Ramos (cell line): ENCODE results near the gene CREB3L1.

Experiments used
- in situ Hi-C: fragments of 300-500 bp; cut with MboI; formaldehyde crosslinking; loops from one replicate; pipeline ENCODE4 v1.14.3; 2022; ENCODE audit warnings: low sequenced_read_pairs; ENCODE audit not compliant: unreplicated experiment

The CREB3L1 gene

DNA sequence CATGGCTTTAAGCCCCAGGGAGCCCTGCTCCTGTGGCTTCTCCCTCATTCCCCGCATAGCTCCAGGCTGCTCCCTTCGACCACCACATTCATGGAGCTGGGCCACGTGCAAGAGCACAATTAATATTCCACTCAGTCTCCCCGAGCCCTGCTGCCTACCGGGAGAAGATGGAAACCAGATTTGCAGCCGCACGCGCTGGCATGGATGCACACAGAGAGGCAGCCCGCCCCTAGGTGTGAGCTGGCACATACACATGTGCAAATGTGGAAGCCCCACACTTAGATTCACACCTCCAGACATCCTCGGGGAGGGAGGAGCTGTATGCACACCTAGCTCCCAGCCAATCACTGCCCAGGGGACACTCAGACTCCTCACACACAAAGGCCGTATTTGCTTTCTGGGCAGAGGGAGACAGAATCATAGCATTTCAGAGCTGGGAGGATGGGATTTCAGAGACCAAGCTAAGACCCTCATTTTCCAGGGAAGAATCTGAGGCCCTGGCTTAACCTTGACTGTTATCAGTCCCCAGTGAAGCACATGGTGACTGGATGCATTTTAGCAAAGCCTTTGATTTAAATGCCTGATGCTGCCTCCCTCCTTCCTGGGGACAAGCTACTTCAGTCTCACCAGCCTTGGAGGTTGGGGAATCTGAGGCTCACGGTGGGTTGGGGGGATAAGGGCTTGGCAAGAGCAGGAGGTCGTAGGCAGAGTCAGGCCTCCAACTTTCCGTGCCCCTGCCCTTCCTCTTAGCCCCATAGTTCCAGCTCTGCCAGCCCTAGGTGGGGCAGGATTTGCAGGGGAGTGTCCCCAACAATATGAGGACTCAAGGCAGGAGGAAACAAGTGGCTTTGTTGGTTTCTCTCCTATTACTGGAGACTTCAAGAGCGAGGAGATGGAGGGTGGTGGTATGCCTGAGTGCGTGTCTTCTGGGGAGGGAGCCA is 5.3 kb upstream of the CREB3L1 start:
- in situ Hi-C loops = no loop called here

DNA sequence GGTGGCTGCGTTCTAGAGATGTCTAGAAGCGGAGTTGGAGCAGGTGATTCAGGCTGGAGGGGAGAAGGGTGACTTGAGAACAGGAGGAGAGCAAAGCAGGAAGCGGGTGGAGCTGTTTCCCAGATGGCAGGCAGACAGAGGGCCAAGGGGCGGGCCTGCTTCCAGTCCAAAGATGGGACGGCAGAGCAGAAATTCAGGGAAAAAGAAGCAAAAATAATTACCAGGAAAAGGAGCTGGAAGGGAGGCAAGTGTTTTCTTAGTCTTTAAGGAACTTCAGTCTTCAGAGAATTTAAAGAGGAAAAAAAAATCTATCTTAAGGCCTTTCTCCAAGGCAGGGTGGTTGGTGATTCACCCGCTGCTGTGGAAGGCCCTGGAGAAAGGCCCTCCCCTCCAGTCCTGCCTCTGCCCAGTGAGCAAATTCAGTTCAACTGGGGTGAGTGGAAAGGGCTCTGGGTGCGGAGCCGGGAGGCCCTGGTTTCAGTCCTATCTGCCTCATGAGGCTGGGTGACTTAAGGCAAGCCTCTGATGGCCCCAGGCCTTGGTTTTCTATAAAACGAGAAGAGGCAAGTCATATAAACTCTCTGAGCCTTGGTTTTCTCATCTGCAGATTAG is 4.5 kb upstream of the CREB3L1 start:
- in situ Hi-C loops = no loop called here

DNA sequence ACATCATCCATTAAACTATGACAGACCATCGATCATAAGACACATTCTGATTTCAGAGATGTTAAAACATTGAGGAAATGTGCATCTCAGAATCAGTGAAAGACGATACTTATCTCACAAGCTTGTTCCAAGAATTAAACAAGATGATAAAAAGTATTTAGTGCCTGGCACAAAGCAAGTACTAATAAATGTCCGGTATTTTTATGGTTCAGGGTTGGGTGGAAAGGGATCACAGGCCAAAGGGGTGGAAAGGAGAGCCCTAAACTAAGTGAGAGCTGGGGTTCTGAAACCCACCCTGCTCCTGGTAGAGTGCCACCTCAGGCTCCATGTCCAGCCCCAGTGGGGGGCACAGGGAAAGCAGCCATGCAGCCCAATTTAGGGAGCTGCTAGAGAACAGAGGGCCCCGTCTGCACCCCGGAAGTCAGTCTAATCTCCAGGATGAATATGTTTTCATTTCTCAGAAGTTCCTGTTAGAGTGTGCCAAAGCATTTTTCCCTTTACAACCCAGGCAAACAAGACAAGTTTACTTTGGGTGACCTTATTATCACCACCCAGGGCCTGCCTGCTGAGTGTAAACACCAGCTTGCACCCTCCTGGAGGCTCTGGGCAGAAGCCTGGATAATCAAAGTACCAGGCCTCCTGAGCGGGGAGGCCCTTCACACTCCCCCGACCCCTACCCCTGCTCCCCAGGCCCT is 3.8 kb upstream of the CREB3L1 start:
- in situ Hi-C loops = no loop called here

DNA sequence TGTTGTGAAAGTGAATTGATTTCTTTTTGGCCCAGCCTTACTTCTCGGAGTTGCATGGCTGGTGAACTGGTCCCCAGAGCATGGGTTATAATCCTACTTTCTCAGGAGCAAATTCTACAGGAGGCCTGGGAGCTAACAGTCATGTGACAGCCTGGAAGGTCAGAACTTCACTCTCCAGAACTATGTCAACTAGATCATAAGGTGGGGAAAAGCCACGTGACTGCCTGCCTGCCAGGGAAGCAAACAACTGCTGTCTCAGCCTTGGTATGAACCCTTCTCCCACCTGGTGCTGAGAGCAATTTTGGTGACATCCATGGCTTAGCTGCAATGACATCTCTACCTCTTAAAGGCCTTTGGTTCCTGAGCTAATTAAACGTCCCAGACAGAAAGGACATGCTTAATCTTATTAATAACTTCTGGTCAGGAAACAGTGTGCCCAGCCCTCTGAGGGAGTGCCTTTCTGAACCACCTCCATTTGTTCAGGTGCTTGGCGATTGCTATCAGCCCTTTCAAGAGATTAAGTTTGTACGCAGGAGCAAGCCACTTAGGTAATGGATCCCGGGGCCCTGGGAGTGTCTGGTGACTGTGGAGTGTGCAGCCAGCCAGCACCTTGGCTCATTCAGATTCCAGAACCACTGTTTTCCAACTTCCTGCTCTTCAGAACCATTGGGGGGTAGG is 1.4 kb upstream of the CREB3L1 start:
- in situ Hi-C loops = no loop called here

DNA sequence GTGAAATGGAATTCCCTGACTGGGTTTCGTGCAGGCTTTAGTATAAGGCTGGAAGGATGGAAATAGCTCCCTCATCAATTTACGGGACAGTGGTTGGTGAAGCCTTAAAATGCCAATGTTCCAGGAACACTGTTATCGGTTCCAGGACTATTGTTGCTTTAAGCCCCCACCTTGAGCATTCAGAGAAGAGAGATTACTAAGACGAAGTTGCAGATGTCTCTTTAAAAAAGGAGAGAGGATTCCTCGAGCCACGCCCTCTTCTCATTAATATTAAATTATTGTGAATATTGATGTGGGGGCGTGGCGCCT is 195 bp upstream of the CREB3L1 start:
- in situ Hi-C loops = no loop called here

- in situ Hi-C loops = no loop called here
These were observed 1.1 kb downstream of the CREB3L1 start for GRCh38 chr11:46278387-46279125.

DNA sequence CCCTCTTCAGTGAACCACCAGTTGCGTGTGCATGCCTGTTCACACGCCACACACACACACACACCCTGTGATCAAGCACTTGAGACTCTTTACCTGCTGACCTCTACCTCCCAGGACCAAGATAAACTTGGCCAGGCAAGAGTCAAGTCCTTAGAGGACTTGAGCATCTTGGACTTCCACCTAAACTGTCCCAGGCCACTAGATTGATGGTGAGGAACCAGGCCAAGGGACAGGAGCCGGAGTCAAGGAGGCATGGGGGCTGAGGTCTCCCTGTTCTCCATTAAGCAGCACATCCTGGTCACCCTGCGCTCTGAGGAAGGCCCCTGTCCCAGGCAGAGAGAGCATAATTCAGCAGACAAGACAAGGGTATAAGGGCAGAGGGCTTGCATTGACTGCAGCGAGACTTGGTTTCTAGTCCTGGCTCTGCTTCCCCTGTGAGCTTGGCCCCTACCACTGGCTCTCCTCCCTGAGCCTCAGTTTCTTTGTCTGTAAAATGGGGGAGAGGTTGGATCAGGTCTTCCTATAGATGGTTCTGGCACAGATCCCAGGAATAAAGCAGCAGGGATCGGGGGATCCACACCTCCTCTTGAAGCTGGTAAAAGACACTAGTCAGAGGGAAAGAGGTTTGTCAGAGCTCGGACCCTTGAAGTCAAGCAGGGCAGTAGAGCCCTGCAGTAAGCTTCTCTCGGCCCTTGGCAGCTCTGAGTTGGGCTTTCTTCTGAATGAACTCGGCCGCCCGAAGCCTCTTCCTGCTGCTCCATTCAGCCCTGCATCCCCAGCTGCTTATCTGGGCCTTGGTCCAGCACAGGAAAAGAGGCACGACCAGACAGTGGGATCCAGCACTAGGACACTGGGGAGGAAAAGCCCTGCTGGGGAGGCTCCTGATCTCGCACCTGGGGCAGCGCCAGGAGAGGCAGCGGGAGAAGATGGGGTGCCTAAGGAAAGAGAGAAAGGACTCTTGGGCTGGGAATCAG is 2.0 kb downstream of the CREB3L1 start:
- in situ Hi-C loops = no loop called here

DNA sequence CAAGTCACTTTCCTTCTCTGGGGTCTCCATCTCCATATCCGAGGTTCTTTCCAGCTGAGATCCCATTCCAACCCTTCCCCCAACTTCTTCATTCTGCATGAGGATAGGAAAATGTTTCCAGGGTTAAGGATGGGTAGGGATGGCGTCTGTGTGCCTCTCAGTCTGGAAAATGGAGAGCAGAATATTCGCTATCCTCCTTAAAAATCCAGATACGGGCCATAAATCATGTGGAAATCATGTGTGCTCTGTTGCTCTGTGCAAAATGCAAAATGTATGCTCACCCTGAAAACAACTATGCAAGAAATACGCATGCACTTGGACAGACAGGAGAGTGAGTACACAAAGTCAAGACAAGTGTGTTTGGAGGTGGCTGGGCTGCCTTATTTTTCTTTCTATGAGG is 3.2 kb downstream of the CREB3L1 start:
- in situ Hi-C loops = no loop called here

- in situ Hi-C loops = no loop called here
These were observed 3.9 kb downstream of the CREB3L1 start for GRCh38 chr11:46281371-46281831.

DNA sequence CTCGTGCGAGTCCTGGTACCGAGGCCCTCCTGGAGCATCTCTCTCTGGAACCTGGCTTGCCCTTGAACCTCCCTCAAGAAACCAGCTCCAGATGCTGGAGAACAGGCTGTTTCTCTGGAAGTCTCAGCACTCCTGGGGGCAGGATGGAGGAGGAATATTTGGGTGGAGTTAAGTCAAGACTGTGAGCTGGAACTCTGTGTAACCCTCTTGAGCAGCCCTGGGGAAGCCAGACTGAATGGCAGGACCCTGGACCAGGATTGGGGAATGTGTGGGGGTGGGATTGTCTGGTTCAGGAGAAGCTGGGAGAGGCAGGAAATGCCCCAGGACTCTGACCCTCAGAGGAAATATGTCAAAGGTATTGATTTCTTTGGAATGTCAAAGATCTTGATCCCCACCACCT is 7.7 kb downstream of the CREB3L1 start:
- in situ Hi-C loops = no loop called here

DNA sequence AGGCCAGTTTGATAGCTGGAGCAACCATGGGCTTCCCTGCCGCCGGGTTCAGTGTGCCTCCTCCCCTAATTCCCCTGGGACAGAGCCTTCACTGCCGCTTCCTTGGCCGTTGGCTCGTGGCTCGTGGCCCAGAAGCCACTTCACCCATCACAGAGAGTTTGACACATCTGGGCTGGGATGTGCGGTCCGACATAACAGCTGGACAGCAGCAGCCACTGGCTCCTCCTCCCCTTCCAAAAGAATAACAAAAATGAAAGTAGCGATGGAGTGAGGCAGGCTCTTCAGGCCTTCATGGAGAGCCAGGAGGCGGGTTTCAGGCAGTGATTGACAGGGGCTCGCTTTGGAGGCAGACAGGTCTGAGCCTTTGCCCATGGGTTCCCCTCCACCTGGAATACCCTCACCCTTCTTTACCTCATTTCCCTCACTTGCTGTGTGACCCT is 8.2 kb downstream of the CREB3L1 start:
- in situ Hi-C loops = no loop called here

GRCh38 chr11:46286789-46287188 is 9.3 kb downstream of the CREB3L1 start:
- in situ Hi-C loops = no loop called here

GRCh38 chr11:46288451-46288850 is 11.0 kb downstream of the CREB3L1 start:
- in situ Hi-C loops = no loop called here

DNA sequence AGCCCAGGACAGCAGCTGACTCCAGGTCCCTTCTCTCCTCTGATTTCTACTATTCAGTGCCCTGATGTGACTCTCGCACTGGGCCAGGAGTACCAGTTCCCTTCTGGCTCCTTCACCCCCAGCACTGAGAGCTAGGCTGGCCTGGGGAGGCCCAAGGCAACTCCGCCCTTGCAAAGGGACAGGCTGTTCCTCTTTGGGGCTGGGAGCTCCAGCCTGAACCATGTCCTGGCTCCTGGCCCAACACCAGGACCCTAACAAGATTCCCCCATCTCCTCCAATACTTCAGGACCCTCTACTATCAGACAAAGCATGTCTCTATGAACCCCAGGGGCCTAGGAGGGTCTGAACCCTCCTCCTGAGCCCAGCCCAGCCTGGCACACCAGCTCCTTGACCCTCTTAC is 12.5 kb downstream of the CREB3L1 start:
- in situ Hi-C loops = no loop called here

DNA sequence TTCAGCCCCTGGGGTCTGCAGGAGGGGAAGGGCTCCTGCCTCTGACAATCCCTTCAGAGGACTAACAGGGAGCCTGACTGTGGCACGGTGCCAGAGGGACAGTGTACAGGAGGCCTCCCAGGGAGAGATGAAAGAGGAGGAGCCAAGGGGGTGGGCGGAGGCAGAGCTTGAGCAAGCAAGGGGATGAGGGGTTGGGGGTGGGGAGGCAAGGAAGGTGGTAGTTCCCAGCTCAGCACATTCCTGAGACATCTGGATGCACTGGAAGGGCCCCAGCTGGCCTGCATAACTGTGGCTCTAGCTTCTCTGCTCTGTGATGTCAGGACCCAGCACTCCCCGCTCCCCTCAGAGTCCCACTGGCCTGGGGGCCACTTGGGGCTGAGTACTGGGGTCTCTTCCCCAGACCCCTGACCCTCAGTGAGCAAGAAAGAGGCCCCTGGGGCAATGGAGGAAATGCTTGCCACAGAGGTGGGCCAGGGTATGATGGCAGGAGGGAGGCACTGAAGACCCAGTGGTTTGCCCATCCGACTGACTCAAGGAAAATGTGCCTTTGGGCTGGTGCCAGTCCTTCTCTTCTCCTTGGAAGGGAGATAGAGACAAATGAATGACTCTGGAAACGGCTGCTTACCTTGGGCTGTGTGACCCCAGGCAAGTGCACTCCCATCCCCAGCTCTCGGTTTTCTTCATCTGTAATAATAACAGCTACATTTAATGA is 13.3 kb downstream of the CREB3L1 start:
- in situ Hi-C loops = no loop called here

DNA sequence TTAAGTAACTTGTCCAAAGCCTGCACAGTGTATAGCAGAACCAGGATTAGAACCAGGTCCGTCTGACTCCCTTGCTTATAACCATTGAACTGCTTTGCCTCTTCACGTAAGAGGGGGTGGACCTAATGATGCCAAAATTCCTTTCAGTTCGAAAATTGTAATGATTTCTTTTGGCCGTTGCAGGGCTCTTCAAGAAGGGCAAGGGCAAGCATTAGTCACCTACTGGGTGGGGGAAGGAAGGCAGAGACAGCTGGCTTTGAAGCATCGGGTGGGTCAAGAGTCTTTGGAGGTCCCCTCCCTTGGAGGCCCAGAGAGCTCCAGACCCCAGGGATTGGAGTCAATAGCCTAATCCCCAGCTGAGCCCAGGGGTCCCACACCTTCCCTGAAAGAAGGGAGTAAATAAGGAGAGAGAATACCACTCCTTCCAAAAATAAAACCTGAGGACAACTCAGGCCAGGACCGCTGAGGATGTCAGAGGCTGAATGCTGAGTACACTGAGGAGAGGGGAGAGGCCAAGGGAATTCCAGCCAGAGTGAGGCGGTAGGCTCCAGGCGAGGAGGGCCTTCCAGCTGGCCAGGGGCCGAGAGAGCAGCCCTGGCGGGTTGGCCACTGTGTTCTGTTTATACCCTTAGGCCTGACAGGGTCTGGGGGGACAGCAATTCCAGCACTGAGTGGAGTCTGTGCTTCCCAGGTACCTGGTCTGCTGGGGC is 14.1 kb downstream of the CREB3L1 start:
- in situ Hi-C loops = no loop called here

GRCh38 chr11:46293066-46293465 is 15.6 kb downstream of the CREB3L1 start:
- in situ Hi-C loops = no loop called here
